ENCODE data around the gene TKT. TPM values are rescaled to one million over a fixed set of nuclear protein-coding genes. Genes with fewer than 3 reads are reported as not detected.

The TKT gene
- total RNA-seq, 1 experiment from 2014 or later, result 186 TPM

DNA sequence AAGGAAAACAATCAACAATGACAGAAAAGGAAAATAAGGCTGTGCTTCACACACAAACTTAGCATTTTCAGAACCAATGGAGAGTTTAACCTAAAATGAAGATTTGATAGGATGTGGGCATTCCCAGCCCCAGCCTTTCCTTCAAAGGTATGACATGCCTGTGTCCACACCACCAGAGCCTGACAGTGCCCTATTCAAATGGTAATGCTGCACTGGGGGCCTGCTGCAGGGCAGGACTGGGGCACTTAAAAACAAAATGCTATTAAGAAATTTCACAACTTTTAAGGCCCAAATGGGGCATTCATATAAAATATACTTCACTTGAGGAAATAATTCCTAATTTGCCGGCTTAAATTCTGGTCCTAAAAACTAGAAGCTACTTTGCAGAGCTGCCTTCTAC, 30.9 kb upstream of the TKT start:
- CTCF ChIA-PET, result no interaction called here
- Histone ChIP-seq H3K9me3 (ENCODE audit: low read depth, low read length, poor library complexity, severe bottlenecking) (no peaks in the 10 kb centered on the region), H3K4me3 (ENCODE audit: low read depth, low read length, poor library complexity, severe bottlenecking) (no peak overlapping the region), H3K27ac (ENCODE audit: low read depth, low read length, poor library complexity, severe bottlenecking) (no peak overlapping the region), H3K36me3 (ENCODE audit: insufficient read depth, low read length, poor library complexity, severe bottlenecking) (peaks cover 6% of the 10 kb centered on the region), H3K4me1 (ENCODE audit: insufficient read depth, low read length, poor library complexity, severe bottlenecking) (no peaks in the 10 kb centered on the region), H3K27me3 (replicated peaks; ENCODE audit: insufficient read depth, low read depth, low read length, poor library complexity) (no peaks in the 10 kb centered on the region)
- POLR2A ChIA-PET (ENCODE audit: low non-redundant PET), result no interaction called here
- DNase-seq (ENCODE audit: low spot score), result no peak
- intact Hi-C loops (cut with micrococcal nuclease; ENCODE audit: unreplicated experiment), result no loop called here
- no peak for TF ChIP-seq EZH2 (IDR thresholded peaks at IDR 0.05; ENCODE audit: borderline replicate concordance, low read depth, low read length, poor library complexity, severe bottlenecking)
- TF ChIP-seq, protein P1, sequence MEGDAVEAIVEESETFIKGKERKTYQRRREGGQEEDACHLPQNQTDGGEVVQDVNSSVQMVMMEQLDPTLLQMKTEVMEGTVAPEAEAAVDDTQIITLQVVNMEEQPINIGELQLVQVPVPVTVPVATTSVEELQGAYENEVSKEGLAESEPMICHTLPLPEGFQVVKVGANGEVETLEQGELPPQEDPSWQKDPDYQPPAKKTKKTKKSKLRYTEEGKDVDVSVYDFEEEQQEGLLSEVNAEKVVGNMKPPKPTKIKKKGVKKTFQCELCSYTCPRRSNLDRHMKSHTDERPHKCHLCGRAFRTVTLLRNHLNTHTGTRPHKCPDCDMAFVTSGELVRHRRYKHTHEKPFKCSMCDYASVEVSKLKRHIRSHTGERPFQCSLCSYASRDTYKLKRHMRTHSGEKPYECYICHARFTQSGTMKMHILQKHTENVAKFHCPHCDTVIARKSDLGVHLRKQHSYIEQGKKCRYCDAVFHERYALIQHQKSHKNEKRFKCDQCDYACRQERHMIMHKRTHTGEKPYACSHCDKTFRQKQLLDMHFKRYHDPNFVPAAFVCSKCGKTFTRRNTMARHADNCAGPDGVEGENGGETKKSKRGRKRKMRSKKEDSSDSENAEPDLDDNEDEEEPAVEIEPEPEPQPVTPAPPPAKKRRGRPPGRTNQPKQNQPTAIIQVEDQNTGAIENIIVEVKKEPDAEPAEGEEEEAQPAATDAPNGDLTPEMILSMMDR (conservative IDR thresholded peaks at IDR 0.05; ENCODE audit: low read depth, low read length), result no peak
- BruUV-seq (replicated peaks), result no TSS peak

DNA sequence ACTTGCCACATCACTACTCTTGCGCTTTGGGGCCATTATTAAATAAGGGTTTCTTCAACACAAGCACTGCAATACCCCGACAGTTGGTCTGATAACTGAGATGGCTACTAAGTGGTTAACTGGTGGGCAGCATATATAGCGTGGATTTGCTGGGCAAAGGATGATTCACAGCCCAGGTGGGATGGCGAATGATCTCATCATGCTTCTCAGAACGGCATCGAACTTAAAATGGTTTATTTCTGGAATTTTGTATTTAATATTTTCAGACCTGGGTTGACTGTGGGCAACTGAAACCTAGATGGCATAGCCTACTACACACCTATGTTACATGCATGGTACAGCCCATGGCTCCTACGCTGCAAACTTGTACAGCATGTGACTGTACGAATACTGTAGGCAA, 26.8 kb upstream of the TKT start:
- Histone ChIP-seq H3K9me3 (ENCODE audit: low read depth, low read length, poor library complexity, severe bottlenecking) (no peaks in the 10 kb centered on the region), H3K27me3 (replicated peaks; ENCODE audit: insufficient read depth, low read depth, low read length, poor library complexity) (no peaks in the 10 kb centered on the region), H3K36me3 (ENCODE audit: insufficient read depth, low read length, poor library complexity, severe bottlenecking) (peaks cover 6% of the 10 kb centered on the region), H3K4me1 (ENCODE audit: insufficient read depth, low read length, poor library complexity, severe bottlenecking) (no peaks in the 10 kb centered on the region), H3K4me3 (ENCODE audit: low read depth, low read length, poor library complexity, severe bottlenecking) (no peak overlapping the region), H3K27ac (ENCODE audit: low read depth, low read length, poor library complexity, severe bottlenecking) (no peak overlapping the region)
- TF ChIP-seq, protein P1 (conservative IDR thresholded peaks at IDR 0.05; ENCODE audit: low read depth, low read length), result no peak
- TF ChIP-seq EZH2 (IDR thresholded peaks at IDR 0.05; ENCODE audit: borderline replicate concordance, low read depth, low read length, poor library complexity, severe bottlenecking), result no peak
- CTCF ChIA-PET, result no interaction called here
- DNase-seq (ENCODE audit: low spot score), result no peak
- BruUV-seq (replicated peaks), result no TSS peak
- intact Hi-C loops (cut with micrococcal nuclease; ENCODE audit: unreplicated experiment), result no loop called here
- POLR2A ChIA-PET (ENCODE audit: low non-redundant PET), result no interaction called here

DNA sequence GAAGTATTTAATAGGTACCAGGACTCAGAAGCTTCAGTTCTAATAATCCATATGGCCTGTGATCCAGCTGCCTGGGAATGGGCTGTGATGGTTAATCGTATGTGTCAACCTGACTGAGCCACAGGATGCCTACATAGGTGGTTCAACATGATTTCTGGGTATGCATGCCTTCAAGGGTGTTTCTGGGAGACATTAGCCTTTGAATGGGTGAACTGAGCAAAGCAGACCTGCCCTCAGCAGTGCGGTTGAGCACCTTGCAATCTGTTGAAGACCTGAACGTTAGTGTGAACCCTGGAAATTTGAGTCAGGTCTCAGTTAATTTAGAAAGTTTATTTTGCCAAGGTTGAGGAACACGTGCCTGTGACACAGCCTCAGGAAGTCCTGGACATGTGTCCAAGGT, 22.8 kb upstream of the TKT start:
- CTCF ChIA-PET, result no interaction called here

More for the DNA sequence above, 22.8 kb upstream of the TKT start:
- no peaks in the 10 kb centered on the region for H3K4me1 ChIP-seq (ENCODE audit: insufficient read depth, low read length, poor library complexity, severe bottlenecking)
- BruUV-seq (replicated peaks), result no TSS peak
- intact Hi-C loops (cut with micrococcal nuclease; ENCODE audit: unreplicated experiment), result no loop called here
- no peak overlapping the region for H3K27ac ChIP-seq (ENCODE audit: low read depth, low read length, poor library complexity, severe bottlenecking)
- POLR2A ChIA-PET (ENCODE audit: low non-redundant PET), result no interaction called here
- no peaks in the 10 kb centered on the region for H3K9me3 ChIP-seq (ENCODE audit: low read depth, low read length, poor library complexity, severe bottlenecking)
- H3K4me3 ChIP-seq (ENCODE audit: low read depth, low read length, poor library complexity, severe bottlenecking), result no peak overlapping the region
- no peak for DNase-seq (ENCODE audit: low spot score)
- H3K36me3 ChIP-seq (ENCODE audit: insufficient read depth, low read length, poor library complexity, severe bottlenecking), result no peaks in the 10 kb centered on the region
- H3K27me3 ChIP-seq (replicated peaks; ENCODE audit: insufficient read depth, low read depth, low read length, poor library complexity), result no peaks in the 10 kb centered on the region
- TF ChIP-seq, protein P1 (conservative IDR thresholded peaks at IDR 0.05; ENCODE audit: low read depth, low read length), result no peak
- no peak for TF ChIP-seq EZH2 (IDR thresholded peaks at IDR 0.05; ENCODE audit: borderline replicate concordance, low read depth, low read length, poor library complexity, severe bottlenecking)

Measured in A673 (cell line).